A549 (cell line): Measurements from ENCODE around the gene ESR1. TPM values are rescaled to one million over a fixed set of nuclear protein-coding genes. Genes with fewer than 3 reads are reported as not detected.

Experiments used
- ATAC-seq, 2 experiments: fragments of 200-7000 bp in 1 of 2; fragments of >200 bp in 1 of 2; cut with Nextera tagmentation in 1 of 2; cut with Tn5 transposase in 1 of 2; 3 replicates each; pipeline versions ENCODE4 v1.8.0 to v1.9.1; 2018 to 2020; ENCODE audit warnings: mild to moderate bottlenecking in 1 of 2, moderate library complexity in 1 of 2
- CTCF ChIA-PET: fragments of 300-600 bp; sonication (Branson Sonifier 250); formaldehyde crosslinking; extraction: SDS; loops from one replicate; lab custom pipeline; 2021; ENCODE audit warnings: antibody characterized with exemption, inconsistent platforms; lab: Yijun Ruan, JAX
- POLR2A ChIA-PET: fragments of 350-600 bp; formaldehyde crosslinking; extraction: SDS; loops from one replicate; lab custom pipeline; 2021; ENCODE audit warnings: antibody characterized with exemption, inconsistent platforms; lab: Yijun Ruan, JAX
- DNase-seq, 2 experiments: peaks; one replicate each; pipeline versions ENCODE4 v3.0.0 to v3.0.0-alpha.2; 2011 to 2016; ENCODE audit warnings: low read depth in 1 of 2, low spot score in 1 of 2
- FAIRE-seq: peaks from 2 replicates; lab custom pipeline; 2011; peaks lifted over from hg19 to GRCh38; lab: Jason Lieb, UNC
- H3K27ac ChIP-seq, 2 experiments: fragments of >200 bp; sonication (Bioruptor Twin); formaldehyde crosslinking; 3 replicates each; pipeline ENCODE4 v1.5.1; 2016 to 2017
- H3K4me1 ChIP-seq: fragments of >200 bp; sonication (Bioruptor Twin); formaldehyde crosslinking; 3 replicates; pipeline ENCODE4 v1.6.1; 2016
- H3K4me2 ChIP-seq: fragments of >200 bp; sonication (Bioruptor Twin); formaldehyde crosslinking; 3 replicates; pipeline ENCODE4 v1.6.1; 2016
- H3K4me3 ChIP-seq: fragments of >200 bp; sonication (Bioruptor Twin); formaldehyde crosslinking; 3 replicates; pipeline ENCODE4 v1.5.1; 2016
- H3K9me3 ChIP-seq: fragments of >200 bp; sonication (Bioruptor Twin); formaldehyde crosslinking; 3 replicates; pipeline ENCODE4 v1.6.1; 2016
- BHLHE40 ChIP-seq: IDR thresholded peaks from 2 replicates; pipeline ENCODE4 v1.6.1; 2012; ENCODE audit warnings: low read depth, low read length, inconsistent platforms
- CBX2 ChIP-seq: fragments of 200-600 bp; sonication (generic); IDR thresholded peaks from 2 replicates; pipeline ENCODE4 v1.6.1; 2016; ENCODE audit warnings: low read depth, mild to moderate bottlenecking, borderline replicate concordance
- EHF ChIP-seq: fragments of 250-450 bp; sonication (Bioruptor Pico); IDR thresholded peaks from 2 replicates; pipeline ENCODE4 v1.5.0; 2020; ENCODE audit warnings: mild to moderate bottlenecking
- EP300 ChIP-seq, 2 experiments: fragments of >200 bp; sonication (Bioruptor Twin); formaldehyde crosslinking; IDR thresholded peaks; 2 replicates in 1 of 2; 3 replicates in 1 of 2; pipeline ENCODE4 v1.6.1; 2016 to 2017
- ESRRA ChIP-seq: fragments of 150-350 bp; IDR thresholded peaks from 2 replicates; pipeline ENCODE4 v1.6.1; 2014; ENCODE audit warnings: mild to moderate bottlenecking, low read length, borderline replicate concordance
- FOXS1 ChIP-seq: fragments of 250-450 bp; sonication (Bioruptor Pico); IDR thresholded peaks from 2 replicates; pipeline ENCODE4 v1.5.0; 2020; ENCODE audit warnings: mild to moderate bottlenecking, moderate library complexity
- GATA3 ChIP-seq: IDR thresholded peaks from 2 replicates; pipeline ENCODE4 v1.6.1; 2012; ENCODE audit warnings: borderline replicate concordance
- HDAC2 ChIP-seq: fragments of 200-600 bp; sonication (generic); IDR thresholded peaks from 2 replicates; pipeline ENCODE4 v1.6.1; 2016
- JUNB ChIP-seq: fragments of >200 bp; sonication (Bioruptor Twin); formaldehyde crosslinking; IDR thresholded peaks from 2 replicates; pipeline ENCODE4 v1.6.1; 2016
- MAFK ChIP-seq: fragments of 450-650 bp; IDR thresholded peaks from 2 replicates; pipeline ENCODE4 v1.6.1; 2014; ENCODE audit not compliant: partially characterized antibody
- MAZ ChIP-seq: fragments of 150-350 bp; IDR thresholded peaks from 2 replicates; pipeline ENCODE4 v1.6.1; 2014; ENCODE audit warnings: antibody characterized with exemption, low read depth, low read length, borderline replicate concordance
- NPAS2 ChIP-seq: fragments of 250-450 bp; sonication (Bioruptor Pico); IDR thresholded peaks from 2 replicates; pipeline ENCODE4 v1.8.0; 2022; ENCODE audit warnings: mild to moderate bottlenecking, moderate library complexity, borderline replicate concordance
- PHF8 ChIP-seq: fragments of 200-600 bp; sonication (generic); IDR thresholded peaks from 2 replicates; pipeline ENCODE4 v1.6.1; 2016; ENCODE audit warnings: low read depth, mild to moderate bottlenecking, antibody characterized with exemption, moderate library complexity, borderline replicate concordance
- POLR2AphosphoS2 ChIP-seq: conservative IDR thresholded peaks from 2 replicates; pipeline ENCODE4 v1.6.1; 2012; ENCODE audit warnings: low read length, improper control_type of control experiment, inconsistent platforms
- RCOR1 ChIP-seq: fragments of 150-350 bp; IDR thresholded peaks from 2 replicates; pipeline ENCODE4 v1.6.1; 2014; ENCODE audit warnings: antibody characterized with exemption, low read length, low read depth
- RNF2 ChIP-seq: fragments of 200-600 bp; sonication (generic); IDR thresholded peaks from 2 replicates; pipeline ENCODE4 v1.6.1; 2016; ENCODE audit warnings: low read depth, mild to moderate bottlenecking, antibody characterized with exemption, moderate library complexity, borderline replicate concordance
- SMC3 ChIP-seq: fragments of >200 bp; sonication (Bioruptor Twin); formaldehyde crosslinking; IDR thresholded peaks from 3 replicates; pipeline ENCODE4 v1.6.1; 2018; ENCODE audit warnings: inconsistent platforms
- SREBF2 ChIP-seq: fragments of 450-650 bp; IDR thresholded peaks from 2 replicates; pipeline ENCODE4 v1.6.1; 2014; ENCODE audit warnings: mild to moderate bottlenecking, moderate library complexity
- ZFP36 ChIP-seq: fragments of 450-650 bp; IDR thresholded peaks from 2 replicates; pipeline ENCODE4 v1.6.1; 2014; ENCODE audit warnings: borderline replicate concordance; ENCODE audit not compliant: partially characterized antibody
- ZSCAN20 ChIP-seq: fragments of 250-450 bp; sonication (Bioruptor Pico); IDR thresholded peaks from 2 replicates; pipeline ENCODE4 v1.8.0; 2022; ENCODE audit warnings: mild to moderate bottlenecking, moderate library complexity
- WGBS: methylation state at CpG from one replicate; pipeline ENCODE4 v1.1.6; 2017; ENCODE audit errors: missing lambda C conversion rate; 5-methylcytosine and 5-hydroxymethylcytosine counted together
- polyA plus RNA-seq, 4 experiments: library from polyadenylated mRNA; depleted of rRNA in 3 of 4; stranded (reverse); fragments of >200 nt; fragmentation: RNase III in 1 of 4; extraction: RNeasy Plus Mini Kit Qiagen cat#74134 plus additional on column Dnase treatment in 1 of 4; gene quantifications; 2 replicates in 3 of 4; 3 replicates in 1 of 4; pipeline ENCODE4 v1.2.3, GENCODE V29; 2011 to 2017
- TF ChIP-seq, protein P1 (sequence below): fragments of >200 bp; sonication (Bioruptor Twin); formaldehyde crosslinking; IDR thresholded peaks from 2 replicates; pipeline ENCODE4 v1.6.1; 2016
- TF ChIP-seq, protein P2 (sequence below): fragments of 450-650 bp; IDR thresholded peaks from 2 replicates; pipeline ENCODE4 v1.6.1; 2014; ENCODE audit warnings: antibody characterized with exemption
- TF ChIP-seq, protein P3 (sequence below): fragments of 250-450 bp; sonication (Bioruptor Pico); IDR thresholded peaks from 2 replicates; pipeline ENCODE4 v1.5.0; 2020; ENCODE audit warnings: low read depth, mild to moderate bottlenecking, moderate library complexity

The ESR1 gene
- polyA plus RNA-seq, 2 of the 4 experiments (the other 2 are of a cell fraction) = not detected

DNA sequence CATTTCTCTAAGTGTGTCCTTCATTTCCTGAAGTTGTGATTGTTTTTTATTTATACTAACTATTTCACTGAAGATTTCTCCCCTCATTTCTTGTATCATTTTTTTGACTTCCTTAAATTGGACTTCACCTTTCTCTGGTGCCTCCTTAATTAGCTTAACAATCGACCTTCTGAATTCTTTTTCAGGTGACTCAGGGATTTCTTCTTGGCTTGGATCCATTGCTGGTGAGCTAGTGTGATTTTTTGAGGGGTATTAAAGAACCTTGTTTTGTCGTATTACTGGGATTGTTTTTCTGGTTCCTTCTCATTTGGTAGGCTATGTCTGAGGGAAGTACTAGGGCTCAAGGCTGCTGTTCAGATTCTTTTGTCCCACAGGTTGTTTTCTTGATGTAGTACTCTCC lies 92.8 kb downstream of the ESR1 start:
- DNase-seq = no peak
- POLR2A ChIA-PET = no interaction called here
- no peak for TF ChIP-seq EHF (CRISPR knock-in tag)
- no peak for TF ChIP-seq ESRRA
- TF ChIP-seq CBX2 = no peak
- TF ChIP-seq PHF8 = no peak
- no peak for TF ChIP-seq ZSCAN20
- H3K4me3 ChIP-seq = no peak overlapping the region
- ATAC-seq = no peak
- CTCF ChIA-PET = interaction anchor here (0.7 kb wide), 1 partner anchor 1374 kb away, joined by 3 read pairs; no protein-coding TSS in a partner anchor
- WGBS = 23% methylated on average over 2 of the region's 2 CpGs
- H3K27ac ChIP-seq = no peak overlapping the region
- FAIRE-seq = no peak
- no peak overlapping the region for H3K4me2 ChIP-seq
- no peaks in the 10 kb centered on the region for H3K4me1 ChIP-seq
- H3K9me3 ChIP-seq = no peaks in the 10 kb centered on the region

DNA sequence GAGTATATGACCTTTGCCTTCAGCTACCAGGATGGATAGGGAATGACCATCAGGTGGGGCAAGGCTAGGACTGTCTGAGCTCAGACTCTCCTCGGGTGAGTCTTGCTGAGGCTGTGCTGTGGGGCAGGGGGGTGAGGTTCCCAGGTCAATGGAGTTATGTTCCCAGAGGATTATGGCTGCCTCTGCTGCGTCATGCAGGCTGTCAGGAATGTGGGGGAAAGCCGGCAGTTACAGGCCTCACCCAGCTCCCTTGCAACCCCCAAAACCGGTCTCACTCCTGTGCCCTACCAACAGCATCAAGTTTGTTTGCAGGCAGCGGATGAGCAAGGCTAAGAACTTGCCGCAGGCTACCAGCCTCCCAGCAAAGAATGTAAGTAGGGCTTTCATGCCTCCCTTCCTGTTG lies 93.5 kb downstream of the ESR1 start:
- Histone ChIP-seq H3K27ac (no peak overlapping the region), H3K9me3 (no peaks in the 10 kb centered on the region), H3K4me3 (no peak overlapping the region), H3K4me2 (no peak overlapping the region), H3K4me1 (no peaks in the 10 kb centered on the region)
- DNase-seq (peak in 1 of 2 experiments; percentile 17), ATAC-seq (peak in 1 of 2 experiments; percentile 42; a peak in 1 of 6 replicates), FAIRE-seq (no peak)
- CTCF ChIA-PET = no interaction called here
- TF ChIP-seq RNF2 = no peak
- no peak for TF ChIP-seq POLR2AphosphoS2
- TF ChIP-seq JUNB = no peak
- no peak for TF ChIP-seq GATA3
- no peak for TF ChIP-seq ESRRA
- TF ChIP-seq, protein P1, sequence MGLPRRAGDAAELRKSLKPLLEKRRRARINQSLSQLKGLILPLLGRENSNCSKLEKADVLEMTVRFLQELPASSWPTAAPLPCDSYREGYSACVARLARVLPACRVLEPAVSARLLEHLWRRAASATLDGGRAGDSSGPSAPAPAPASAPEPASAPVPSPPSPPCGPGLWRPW = no peak
- no peak for TF ChIP-seq RCOR1
- TF ChIP-seq EHF (CRISPR knock-in tag) = no peak
- no peak for TF ChIP-seq MAFK
- TF ChIP-seq EP300 (IDR thresholded peaks at IDR 0.05) = no peak
- TF ChIP-seq ZFP36 = no peak
- no peak for TF ChIP-seq FOXS1
- TF ChIP-seq PHF8 = no peak
- no peak for TF ChIP-seq MAZ
- TF ChIP-seq, protein P2, sequence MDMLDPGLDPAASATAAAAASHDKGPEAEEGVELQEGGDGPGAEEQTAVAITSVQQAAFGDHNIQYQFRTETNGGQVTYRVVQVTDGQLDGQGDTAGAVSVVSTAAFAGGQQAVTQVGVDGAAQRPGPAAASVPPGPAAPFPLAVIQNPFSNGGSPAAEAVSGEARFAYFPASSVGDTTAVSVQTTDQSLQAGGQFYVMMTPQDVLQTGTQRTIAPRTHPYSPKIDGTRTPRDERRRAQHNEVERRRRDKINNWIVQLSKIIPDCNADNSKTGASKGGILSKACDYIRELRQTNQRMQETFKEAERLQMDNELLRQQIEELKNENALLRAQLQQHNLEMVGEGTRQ = no peak
- TF ChIP-seq BHLHE40 = no peak
- no peak for TF ChIP-seq SREBF2
- TF ChIP-seq ZSCAN20 = no peak
- POLR2A ChIA-PET = no interaction called here
- 61% methylated on average over 3 of the region's 6 CpGs for WGBS

DNA sequence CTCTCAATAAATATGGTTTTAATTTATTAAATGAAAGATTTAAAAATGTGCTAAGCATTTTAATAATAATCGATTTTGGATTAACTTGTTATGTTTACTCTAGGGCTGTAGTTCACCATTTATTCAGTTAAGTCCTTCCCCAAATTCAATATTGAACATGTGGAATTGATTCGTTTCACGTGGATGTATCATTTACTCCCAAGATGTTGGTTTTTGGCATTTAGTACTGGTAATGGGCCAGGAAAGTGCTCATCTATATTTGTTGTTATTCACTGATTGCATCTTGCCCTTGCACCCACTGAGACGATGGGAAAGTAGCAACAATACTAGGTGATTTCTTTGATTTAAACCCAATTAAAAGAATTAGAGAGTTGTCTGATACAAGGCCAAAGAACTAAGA lies 97.1 kb downstream of the ESR1 start:
- CTCF ChIA-PET = no interaction called here
- Histone ChIP-seq H3K9me3 (no peaks in the 10 kb centered on the region), H3K4me1 (no peaks in the 10 kb centered on the region), H3K27ac (no peak overlapping the region), H3K4me2 (no peak overlapping the region), H3K4me3 (no peak overlapping the region)
- ATAC-seq (no peak), DNase-seq (no peak), FAIRE-seq (no peak)
- POLR2A ChIA-PET = no interaction called here
- TF ChIP-seq NPAS2 (CRISPR knock-in tag) (no peak), HDAC2 (no peak), SMC3 (no peak)
- TF ChIP-seq, protein P3, sequence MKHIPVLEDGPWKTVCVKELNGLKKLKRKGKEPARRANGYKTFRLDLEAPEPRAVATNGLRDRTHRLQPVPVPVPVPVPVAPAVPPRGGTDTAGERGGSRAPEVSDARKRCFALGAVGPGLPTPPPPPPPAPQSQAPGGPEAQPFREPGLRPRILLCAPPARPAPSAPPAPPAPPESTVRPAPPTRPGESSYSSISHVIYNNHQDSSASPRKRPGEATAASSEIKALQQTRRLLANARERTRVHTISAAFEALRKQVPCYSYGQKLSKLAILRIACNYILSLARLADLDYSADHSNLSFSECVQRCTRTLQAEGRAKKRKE (CRISPR knock-in tag) = no peak
- 21% methylated on average over 4 of the region's 4 CpGs for WGBS
